Cardiac muscle cell (in vitro differentiated cells and primary cell): ENCODE results near the gene THADA. TPM values are rescaled to one million over a fixed set of nuclear protein-coding genes. Genes with fewer than 3 reads are reported as not detected.
"Not testable (repeated sequence)": the region's sequence is repeated elsewhere in the genome, so short reads cannot be mapped to it uniquely, and the experiment has no call there.

ENCODE experiments used
- DNase-seq, 2 donors: peaks; one replicate each; pipeline versions ENCODE4 v3.0.0 to v3.0.0-alpha.2; 2010 to 2017; ENCODE audit warnings: low read depth in 1 of 2, low spot score in 1 of 2
- H3K27ac ChIP-seq: fragments of 200-600 bp; sonication (generic); 2 replicates; pipeline ENCODE4 v1.5.1; 2016
- H3K27me3 ChIP-seq: fragments of 200-600 bp; sonication (generic); 2 replicates; pipeline ENCODE4 v1.6.0; 2016; ENCODE audit warnings: control low read depth
- H3K36me3 ChIP-seq: fragments of 200-600 bp; sonication (generic); 2 replicates; pipeline ENCODE4 v1.5.1; 2016; ENCODE audit warnings: control low read depth
- H3K4me1 ChIP-seq: fragments of 200-600 bp; sonication (generic); 2 replicates; pipeline ENCODE4 v1.8.1; 2017; ENCODE audit warnings: low read depth, mild to moderate bottlenecking, mixed run types
- H3K4me3 ChIP-seq: fragments of 200-600 bp; sonication (generic); 2 replicates; pipeline ENCODE4 v1.5.1; 2016; ENCODE audit warnings: mild to moderate bottlenecking
- H3K9me3 ChIP-seq: fragments of 200-600 bp; sonication (generic); 2 replicates; pipeline ENCODE4 v1.5.1; 2017; ENCODE audit warnings: low read depth, mild to moderate bottlenecking, control low read depth
- polyA plus RNA-seq: library from polyadenylated mRNA; unstranded; fragments of >200 nt; fragmentation: Nextera tagmentation; extraction: Ambion mirVana; gene quantifications from 2 replicates; pipeline ENCODE4 v1.2.1, GENCODE V29; 2016
- total RNA-seq: library from RNA; depleted of rRNA; stranded (reverse); fragments of >200 nt; gene quantifications from 2 replicates; pipeline ENCODE4 v1.2.3, GENCODE V29; 2016
- TF ChIP-seq, protein P1 (sequence below): IDR thresholded peaks from 2 replicates; pipeline ENCODE4 v1.5.1; 2012; ENCODE audit warnings: low read depth, mild to moderate bottlenecking, low read length

The THADA gene
- total and polyA plus RNA-seq, 2 experiments from 2014 or later, result 11.9 to 17.3 TPM

DNA sequence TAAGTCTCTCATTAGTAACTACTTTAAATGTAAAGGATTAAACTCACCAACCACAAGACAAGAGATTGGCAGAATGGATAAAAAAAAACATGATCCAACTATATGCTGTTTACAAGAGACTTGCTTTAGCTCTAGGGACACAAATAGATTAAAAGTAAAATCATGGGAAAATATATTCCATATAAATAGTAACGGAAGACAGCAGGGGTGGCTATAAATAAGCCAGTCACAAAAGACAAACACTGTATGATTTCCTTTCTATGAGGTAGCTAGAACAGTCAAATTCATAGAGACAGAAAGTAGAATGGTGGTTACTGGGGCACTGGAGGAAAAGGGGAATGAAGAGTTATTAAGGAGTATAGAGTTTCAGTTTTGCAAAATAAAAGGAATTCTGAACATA is 145.2 kb downstream of the THADA start:
- Histone ChIP-seq H3K4me3 (no peak overlapping the region), H3K27ac (no peak overlapping the region), H3K27me3 (no peaks in the 10 kb centered on the region), H3K9me3 (no peaks in the 10 kb centered on the region), H3K36me3 (no peaks in the 10 kb centered on the region), H3K4me1 (peaks cover 8% of the 10 kb centered on the region)
- DNase-seq, result no peak
- TF ChIP-seq, protein P1, sequence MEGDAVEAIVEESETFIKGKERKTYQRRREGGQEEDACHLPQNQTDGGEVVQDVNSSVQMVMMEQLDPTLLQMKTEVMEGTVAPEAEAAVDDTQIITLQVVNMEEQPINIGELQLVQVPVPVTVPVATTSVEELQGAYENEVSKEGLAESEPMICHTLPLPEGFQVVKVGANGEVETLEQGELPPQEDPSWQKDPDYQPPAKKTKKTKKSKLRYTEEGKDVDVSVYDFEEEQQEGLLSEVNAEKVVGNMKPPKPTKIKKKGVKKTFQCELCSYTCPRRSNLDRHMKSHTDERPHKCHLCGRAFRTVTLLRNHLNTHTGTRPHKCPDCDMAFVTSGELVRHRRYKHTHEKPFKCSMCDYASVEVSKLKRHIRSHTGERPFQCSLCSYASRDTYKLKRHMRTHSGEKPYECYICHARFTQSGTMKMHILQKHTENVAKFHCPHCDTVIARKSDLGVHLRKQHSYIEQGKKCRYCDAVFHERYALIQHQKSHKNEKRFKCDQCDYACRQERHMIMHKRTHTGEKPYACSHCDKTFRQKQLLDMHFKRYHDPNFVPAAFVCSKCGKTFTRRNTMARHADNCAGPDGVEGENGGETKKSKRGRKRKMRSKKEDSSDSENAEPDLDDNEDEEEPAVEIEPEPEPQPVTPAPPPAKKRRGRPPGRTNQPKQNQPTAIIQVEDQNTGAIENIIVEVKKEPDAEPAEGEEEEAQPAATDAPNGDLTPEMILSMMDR, result no peak

DNA sequence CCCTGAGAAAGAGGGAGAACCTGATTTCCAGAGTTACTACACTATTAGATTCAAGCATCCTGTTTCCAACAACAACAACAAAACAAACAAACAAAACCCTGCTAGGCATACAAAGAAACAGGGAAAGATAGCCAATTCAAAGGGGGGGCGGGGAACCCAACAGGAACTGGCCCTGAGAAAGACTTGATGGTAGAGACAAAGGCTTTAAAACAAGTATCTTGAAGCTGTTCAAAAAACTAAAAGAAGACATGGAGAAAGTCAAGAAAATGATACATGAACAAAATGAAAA is 147.1 kb downstream of the THADA start:
- Histone ChIP-seq H3K4me1 (peaks cover 6% of the 10 kb centered on the region), H3K27me3 (no peaks in the 10 kb centered on the region), H3K36me3 (no peaks in the 10 kb centered on the region), H3K4me3 (no peak overlapping the region), H3K9me3 (no peaks in the 10 kb centered on the region), H3K27ac (no peak overlapping the region)
- TF ChIP-seq, protein P1, result no peak
- no peak for DNase-seq

DNA sequence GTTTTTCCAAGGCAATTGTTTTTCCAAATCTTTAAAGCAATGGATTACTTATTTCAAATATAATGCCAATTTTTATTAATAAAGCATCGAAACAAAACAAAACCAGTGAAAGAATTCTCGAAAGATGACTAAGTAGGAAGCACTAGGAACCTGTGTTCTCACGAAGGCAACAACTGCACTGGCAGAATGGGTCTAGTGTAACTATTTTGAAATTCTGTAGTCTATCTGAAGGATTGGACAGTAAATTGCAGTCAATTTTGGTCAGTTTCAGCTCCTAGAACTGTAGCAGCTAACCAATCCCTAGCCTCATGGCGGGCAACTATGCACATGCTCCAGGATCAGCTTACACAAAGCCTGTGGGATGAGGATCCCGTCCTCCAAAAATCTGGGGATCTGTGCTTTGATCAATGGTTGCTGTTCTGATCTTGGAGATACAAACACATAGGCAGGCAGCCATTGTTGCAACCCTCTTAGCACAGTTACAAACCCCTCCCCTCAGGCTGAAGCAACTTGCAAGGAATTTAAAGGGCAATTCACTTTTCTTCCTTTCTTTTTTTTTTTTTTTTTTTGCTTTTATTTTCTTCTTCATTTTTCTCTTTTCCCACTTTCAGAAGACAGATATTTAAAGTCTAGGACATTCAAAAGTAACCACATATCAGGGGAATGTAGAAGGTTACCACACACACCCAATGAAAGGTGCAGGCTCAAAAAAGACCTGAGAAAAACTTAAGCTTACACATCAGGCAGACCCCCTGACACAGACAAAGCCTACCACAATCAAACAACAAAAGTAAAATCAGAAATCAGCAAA is 147.6 kb downstream of the THADA start:
- Histone ChIP-seq H3K4me3 (no peak overlapping the region), H3K27ac (no peak overlapping the region), H3K27me3 (no peaks in the 10 kb centered on the region), H3K4me1 (peaks cover under 1% of the 10 kb centered on the region), H3K36me3 (no peaks in the 10 kb centered on the region), H3K9me3 (no peaks in the 10 kb centered on the region)
- TF ChIP-seq, protein P1, result no peak
- DNase-seq, result no peak

DNA sequence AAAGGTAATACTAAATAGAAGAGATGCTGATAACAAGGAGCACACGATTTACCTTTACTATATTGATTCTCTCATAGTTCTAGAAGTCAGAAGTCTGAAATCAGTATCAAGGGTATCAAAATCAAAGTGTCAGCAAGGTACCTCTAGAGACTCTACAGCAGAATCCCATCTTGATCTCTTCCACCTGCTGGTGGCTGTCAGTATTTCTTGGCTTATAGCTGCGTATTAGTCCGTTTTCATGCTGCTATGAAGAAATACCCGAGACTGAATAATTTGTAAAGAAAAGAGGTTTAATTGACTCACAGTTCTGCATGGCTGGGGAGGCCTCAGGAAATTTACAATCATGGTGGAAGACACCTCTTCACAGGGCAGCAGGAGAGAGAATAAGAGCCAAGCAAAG is 149.1 kb downstream of the THADA start:
- H3K4me3 ChIP-seq, H3K27me3 ChIP-seq, DNase-seq, H3K4me1 ChIP-seq, H3K9me3 ChIP-seq, H3K27ac ChIP-seq, H3K36me3 ChIP-seq: not testable (repeated sequence)

DNA sequence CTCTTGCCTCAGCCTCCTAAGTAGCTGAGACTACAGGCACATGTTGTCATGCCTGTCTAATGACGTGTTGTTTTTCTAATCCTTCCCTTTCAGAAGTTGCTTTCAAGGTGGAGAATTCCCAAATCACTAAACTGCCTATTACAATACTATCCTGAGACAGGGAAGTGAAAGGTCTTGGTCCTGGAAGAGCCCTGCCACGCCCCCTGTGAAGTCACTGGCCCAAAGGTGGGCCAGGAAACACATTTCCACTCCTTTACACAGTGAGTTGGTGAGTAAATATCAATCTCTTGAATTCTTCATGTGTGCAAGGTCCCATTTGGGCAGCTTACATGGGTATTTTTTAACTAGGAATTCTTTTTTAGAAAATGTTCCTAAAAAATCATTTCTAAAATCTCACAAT is 150.1 kb downstream of the THADA start:
- no peaks in the 10 kb centered on the region for H3K36me3 ChIP-seq
- TF ChIP-seq, protein P1, result no peak
- no peak overlapping the region for H3K27ac ChIP-seq

DNA sequence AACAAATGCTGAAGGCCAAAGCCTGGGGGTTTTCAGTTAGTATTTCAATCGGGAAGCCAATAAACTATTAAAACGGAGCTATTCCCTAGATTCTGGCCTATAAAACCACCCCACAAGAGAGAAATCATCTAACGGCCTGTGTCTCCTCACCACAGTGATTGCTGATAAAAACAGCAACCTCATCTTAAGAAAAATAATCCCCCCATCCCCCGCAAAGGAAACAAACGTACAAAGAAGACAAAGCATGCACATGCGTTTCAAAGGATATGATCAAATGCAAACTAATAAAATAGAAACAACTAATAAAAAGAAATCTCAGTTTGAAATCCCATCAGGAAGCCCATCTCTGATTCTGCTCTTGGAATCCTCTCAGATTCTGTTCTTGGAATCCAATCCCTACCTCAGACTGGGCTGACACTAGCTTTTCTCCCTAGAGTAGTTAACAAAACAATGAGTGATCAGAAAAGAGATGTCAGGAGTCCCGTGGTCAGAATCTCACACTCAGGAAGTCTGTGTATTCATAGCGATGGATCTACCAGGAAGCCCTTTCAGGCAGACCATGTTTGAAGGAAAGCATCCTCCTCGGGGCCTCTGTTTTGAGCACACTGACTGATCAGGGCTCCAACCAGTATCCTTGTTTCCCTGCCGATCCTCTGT is 150.7 kb downstream of the THADA start:
- H3K4me1 ChIP-seq, result no peaks in the 10 kb centered on the region
- H3K27me3 ChIP-seq, result no peaks in the 10 kb centered on the region
- DNase-seq, result no peak
- H3K27ac ChIP-seq, result no peak overlapping the region
- TF ChIP-seq, protein P1, result no peak
- no peak overlapping the region for H3K4me3 ChIP-seq
- no peaks in the 10 kb centered on the region for H3K36me3 ChIP-seq
- H3K9me3 ChIP-seq, result no peaks in the 10 kb centered on the region

More for the DNA sequence above, 150.1 kb downstream of the THADA start:
- Histone ChIP-seq H3K9me3 (no peaks in the 10 kb centered on the region), H3K4me1 (no peaks in the 10 kb centered on the region), H3K4me3 (no peak overlapping the region), H3K27me3 (no peaks in the 10 kb centered on the region)
- DNase-seq, result no peak
